Stimulated activated CD8-positive, alpha-beta memory T cell treated with anti-CD3 and anti-CD28 coated beads, Interleukin-2, amount 100 ng/mL, for 1 hour (primary cell): Measurements from ENCODE around the gene SGK1.

Experiments
- DNase-seq, 2 donors: peaks; one replicate each; pipeline ENCODE4 v3.0.0-alpha.2; 2020; ENCODE audit warnings: low read depth in 2 of 2

SGK1 gene

DNA sequence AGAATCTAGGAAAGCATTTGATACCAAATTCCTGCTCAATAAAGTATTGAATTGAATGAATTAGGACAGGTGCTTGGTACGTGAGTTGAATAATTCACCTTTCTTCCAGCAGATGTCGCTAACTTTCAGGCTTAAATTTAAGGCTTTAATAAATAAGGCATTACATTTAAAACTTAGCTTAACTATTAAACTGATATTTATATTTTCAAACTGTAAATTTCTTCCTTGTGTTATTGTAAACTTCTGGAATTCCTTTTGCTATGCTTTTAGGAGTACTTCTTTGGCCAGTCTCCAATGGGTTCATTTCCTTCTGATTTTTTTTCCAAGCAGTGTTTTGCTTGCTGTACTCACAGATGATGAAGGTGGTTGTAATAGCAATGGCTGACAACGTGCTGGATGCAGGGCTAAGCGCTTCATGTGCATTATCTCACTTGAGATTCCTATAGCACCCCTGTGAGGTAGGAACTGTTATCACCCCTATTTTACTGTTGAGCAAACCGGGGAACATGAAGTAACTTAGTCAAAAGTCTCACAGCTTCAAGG, 194.2 kb downstream of the SGK1 start:
- no peak for DNase-seq

DNA sequence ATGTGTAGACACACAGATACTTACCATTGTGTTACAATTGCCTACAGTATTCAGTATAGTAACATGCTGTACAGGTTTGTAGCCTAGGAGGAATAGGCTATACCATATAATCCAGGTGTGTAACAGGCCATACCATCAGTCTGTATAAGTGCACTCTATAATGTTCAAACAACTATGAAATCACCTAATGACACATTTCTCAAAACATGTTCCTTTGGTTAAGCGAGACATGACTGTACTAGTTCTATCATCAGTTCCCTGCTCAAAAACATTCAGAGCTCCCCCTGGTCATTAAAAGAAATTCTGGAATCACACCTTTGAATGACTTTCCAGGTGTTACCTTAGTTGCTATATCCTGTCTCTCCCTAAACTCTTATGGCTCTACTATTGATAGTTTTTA, 195.1 kb downstream of the SGK1 start:
- no peak for DNase-seq

DNA sequence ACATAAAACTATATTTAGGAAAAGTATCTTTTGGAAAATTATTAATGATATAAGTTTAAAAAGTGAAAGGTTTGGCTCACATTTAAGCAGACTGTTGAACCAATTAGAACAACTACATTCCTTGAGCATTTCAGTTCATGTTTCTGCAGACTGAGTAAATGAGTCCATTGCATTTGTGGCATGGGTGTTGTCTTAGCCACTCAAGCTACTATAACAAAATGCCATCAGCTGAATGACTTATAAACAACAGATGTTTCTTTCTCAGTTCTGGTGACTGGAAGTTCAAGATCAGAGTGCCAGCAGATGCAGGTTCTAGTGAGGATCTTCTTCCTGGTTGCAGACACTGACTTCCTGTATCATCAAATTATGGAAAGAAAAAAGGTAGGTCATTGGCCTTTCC, 198.4 kb downstream of the SGK1 start:
- no peak for DNase-seq
